8988T (cell line): ENCODE measurements around the gene MRPS10.
A peak's percentile ranks its signal among the peaks of the same experiment; 100 is the strongest.
"Not testable (repeated sequence)": the region's sequence is repeated elsewhere in the genome, so short reads cannot be mapped to it uniquely, and the experiment has no call there.

ENCODE experiments used
- DNase-seq: peaks from one replicate; pipeline ENCODE4 v3.0.0; 2011

The MRPS10 gene

DNA sequence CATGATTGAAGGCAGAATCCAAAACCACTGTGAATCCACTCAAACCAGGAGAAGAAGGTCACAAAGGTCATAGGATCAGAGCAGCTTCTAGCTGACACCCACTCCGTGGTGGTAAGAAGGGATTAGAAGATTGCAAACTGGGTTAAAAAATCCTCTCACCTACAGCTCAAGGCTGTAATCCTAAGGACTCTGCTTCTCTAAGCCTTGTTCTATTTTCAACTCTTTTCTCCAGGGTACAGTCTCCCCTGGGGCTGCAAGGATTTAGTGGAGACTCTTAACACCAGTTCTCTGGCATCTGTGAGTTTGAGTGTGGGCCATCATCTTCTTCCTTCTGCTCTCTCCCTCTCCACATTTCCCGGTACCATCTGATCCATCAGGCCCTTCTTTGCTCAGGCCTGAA lies 44.6 kb downstream of the MRPS10 start, which contains the start of gene GUCA1A:
GUCA1A (plus strand) TSS at position 264 of the 400 bp plus-strand sequence. CDS start 250 bp downstream, outside the sequence.
- DNase-seq, result no peak

DNA sequence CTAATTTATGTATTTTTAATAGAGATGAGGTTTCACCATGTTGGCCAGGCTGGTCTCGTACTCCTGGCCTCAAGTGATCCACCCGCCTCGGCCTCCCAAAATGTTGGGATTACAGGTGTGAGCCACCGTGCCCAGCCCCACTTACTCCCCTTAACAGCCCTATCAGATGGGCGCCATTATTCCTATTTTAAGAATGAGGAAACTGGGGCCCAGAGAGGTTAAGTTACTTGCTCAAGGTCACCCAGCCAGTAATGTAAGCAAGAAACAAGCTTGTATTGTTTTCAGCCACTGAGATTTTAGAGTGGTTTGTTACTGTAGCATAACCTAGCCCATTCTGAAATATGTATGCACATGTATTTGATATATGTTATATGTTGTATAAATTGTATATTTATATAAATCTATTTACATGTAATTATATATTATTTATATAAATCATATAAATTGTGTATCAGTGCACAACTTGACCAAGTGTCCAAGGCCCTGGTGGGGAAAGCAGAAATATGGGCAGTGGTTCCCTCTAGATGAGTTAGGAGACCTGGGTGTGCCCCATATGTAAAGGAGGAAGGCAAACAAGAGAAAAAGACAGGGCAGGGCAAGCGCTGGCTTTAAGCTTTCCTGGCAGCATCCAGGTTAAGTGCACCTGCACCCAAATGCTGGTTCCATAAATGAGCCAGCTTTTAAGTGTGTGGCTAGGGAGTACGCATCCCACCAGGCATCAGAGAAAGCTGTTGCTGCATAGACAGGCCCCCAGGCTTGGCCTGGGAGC lies 45.7 kb downstream of the MRPS10 start:
- DNase-seq, result no peak

DNA sequence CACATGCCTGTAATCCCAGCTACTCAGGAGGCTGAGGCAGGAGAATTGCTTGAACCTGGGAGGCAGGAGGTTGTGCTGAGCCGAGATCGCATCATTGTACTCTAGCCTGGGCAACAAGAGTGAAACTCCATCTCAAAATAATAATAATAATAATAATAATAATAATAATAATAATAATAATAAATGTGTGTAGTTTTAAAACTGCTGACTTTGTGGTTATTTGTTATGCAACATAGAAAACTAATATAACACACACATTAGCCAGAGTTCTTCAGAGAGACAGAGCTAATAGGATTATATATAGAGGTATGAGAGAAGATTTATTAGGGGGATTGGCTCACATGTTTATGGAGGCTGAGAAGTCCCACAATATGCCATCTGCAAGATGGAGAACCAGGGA lies 47.9 kb downstream of the MRPS10 start:
- DNase-seq, result not testable (repeated sequence)

DNA sequence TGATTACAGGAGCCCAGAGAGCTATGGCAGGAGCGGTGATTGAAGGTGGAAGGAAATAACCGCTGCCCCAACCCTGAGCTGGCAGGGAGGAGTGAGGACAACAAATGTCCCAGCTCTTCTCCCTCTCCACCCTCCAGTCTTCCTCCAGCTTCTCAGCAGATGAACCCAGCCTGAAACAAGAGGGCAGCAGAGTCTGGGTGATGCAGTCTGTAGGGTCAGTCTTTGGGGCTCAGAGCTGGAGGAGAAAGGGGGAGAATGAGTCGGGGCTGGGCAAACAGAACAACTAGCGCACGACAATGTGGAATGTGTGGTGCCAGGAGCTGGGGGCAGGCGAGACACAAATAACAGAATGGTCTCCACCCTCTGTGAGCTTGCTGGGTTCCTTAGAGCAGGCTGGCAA lies 49.0 kb downstream of the MRPS10 start:
- DNase-seq, result no peak

DNA sequence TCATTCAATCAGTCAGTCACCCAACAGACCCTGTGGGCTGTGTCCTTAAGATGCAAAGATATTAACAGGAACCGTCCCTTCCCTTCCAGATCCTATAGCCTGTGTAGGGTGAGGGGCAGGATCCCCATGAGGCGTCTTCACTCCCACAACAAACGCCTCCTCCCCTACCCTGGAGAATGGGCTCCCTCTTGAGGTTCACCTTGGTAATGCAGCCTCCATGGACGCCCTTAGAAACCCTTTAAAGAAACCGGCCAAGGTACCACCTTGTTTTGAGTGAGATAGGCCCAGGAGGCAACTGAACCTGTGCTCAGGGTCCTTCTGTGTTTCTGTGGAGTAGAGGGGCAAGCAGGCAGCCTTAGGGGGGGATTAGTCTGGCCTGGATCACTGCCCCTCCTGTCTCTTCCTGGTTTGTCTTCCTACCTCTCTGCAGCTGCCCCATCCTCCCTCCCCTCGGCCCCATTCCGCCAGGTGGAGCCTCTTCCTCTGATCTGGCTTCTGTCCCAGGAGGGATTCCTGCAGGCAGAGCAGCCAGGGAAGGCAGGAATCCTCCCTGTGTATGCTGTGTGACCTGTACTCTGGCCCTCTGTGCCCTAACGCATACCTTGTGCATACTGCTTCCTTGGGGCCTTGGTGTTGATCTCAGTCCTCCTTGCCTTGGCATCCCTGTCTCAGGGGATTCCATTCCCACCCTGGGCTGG lies 51.1 kb downstream of the MRPS10 start:
- peak; percentile 79 for DNase-seq

DNA sequence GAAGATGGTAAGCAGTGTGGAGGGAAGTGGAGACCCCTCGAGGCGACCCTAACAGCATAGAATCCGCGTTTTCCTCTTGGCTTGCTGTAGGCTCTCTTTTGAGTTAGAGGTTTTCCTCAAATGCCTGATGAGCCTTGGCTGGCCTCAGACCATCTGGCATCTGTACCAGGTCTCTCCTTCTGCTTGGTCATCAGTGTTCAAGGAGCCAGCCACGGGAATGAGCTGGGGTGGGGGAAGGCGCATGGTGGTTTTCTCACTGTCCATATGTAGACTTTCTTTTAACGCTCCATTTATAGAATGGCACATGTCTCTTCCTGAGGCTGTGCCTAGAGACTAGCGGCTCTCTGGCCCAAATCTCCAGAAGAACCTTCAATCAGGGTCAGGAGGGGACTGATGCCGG lies 52.6 kb downstream of the MRPS10 start:
- DNase-seq, result no peak

DNA sequence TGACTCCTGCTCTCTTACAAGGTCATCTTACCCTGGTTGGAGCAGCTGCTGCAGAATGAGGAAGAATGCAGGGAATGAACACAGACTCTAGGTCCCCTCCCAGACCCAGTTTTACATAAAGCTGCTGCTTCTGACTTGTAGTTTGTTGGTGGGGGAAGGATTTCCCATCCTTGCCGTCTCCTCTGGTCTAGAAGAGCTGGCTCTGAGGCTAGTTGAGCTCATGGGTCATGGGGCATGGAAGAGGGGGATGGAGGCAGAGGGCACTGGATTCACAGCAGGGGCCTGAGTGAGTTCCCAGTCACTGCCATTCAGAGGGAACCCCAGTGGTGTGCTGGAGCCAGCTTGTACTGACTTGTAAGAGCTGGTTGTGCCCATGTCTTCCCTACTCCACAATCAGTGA lies 53.7 kb downstream of the MRPS10 start:
- no peak for DNase-seq

DNA sequence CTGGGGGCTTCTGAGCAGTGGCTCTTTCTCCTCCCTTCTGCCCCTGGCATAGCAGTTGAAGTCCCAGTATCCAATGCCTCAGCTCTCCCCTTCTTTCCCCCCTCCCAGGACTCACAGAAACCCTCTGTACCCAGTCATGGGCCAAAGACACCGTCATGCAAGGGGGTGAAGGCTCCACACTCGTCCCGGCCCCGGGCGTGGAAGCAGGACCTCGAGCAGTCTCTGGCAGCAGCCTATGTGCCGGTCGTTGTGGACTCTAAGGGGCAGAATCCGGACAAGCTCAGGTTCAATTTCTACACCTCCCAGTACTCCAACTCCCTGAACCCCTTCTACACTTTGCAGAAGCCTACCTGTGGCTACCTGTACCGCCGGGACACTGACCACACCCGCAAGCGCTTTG lies 54.8 kb downstream of the MRPS10 start:
- no peak for DNase-seq

DNA sequence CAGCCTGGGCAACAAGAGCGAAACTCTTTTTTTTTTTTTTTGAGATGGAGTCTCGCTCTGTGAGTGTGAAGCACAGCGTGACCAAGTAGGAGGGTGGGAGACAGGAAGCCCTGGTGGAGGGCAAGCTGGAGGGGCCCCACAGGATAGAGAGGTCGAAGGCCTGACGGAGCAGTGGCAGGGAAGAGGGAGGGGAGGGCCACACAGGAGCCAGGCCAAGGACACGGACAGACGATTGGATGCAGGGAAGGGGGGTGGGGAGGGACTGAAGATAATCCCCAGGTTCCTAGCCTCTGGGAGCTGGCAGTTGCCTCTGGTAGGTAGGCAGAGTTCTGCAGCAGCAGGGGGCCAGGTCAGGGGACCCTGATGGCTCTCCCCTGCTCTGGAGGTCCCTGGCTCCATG lies 55.3 kb downstream of the MRPS10 start:
- no peak for DNase-seq

DNA sequence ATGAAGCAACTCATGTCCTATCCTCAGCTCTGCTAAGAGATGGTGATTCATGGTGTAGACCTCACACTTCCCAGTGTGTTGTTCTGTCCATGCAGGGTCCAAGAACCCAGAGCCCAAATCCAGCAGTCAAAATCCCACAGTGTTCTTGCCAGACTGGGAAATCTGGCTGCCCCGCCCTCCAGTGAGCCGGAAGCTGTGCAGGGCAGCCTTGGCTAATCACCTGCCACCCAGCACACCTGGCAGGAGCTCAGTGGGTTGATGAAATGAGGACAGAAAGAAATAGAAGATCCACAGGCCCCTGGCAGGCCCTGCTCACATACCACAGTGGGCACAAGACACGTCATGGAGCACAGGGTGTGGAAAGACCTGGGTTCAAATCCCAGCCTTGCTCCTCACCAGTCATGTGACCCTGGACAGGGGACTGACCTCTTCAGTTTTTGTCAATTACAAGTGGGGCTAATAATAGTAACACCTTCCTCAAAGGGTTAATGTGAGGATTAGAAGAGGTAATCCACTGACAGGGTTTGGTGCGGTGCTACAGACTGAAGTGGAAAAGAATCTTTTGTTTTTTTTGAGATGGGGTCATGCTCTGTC lies 58.1 kb downstream of the MRPS10 start:
- no peak for DNase-seq

DNA sequence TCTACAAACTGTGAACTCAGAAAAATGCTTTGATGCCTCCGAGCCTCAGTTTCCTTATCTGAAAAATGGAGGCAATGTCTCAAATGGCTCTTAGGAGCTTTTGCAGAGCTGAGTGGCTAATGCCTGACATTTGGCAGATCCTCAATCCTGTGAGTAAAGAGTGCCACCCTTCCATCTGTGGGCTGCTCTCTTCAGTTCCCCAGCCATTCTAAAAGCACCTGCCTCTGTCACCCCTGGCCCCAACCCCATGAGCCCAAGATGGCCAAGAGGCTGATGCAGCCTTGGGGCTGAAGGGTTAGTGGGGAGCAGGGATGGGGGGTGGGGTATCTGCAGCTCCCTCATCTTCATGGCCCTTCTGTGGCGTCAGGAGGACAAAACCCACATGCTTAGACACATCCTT lies 59.0 kb downstream of the MRPS10 start:
- DNase-seq, result no peak

DNA sequence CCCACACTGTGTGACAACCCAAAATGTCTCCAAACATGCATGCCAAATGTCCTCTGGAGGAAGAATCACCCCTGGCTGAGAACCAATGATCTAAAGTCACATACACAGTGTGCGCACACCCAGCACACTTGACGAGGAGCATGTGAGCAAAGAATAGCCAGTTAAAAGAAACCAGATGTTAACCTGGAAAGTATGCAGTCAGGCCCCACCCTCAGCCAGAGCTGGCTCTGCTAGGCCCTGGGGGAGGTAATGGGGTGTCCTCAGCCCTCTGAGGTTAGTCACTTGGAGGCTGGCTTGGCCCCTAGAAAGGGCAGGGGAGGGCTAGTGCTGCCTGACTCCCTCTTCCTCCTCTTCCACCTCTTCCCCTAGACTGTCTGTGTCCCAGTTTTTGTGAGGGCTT lies 59.6 kb downstream of the MRPS10 start:
- no peak for DNase-seq
